ENCODE results near the gene CRAMP1. TPM values are rescaled to one million over a fixed set of nuclear protein-coding genes. Genes with fewer than 3 reads are reported as not detected.

CRAMP1 gene
- polyA plus RNA-seq, 3 donors from 2014 or later = 1.4 to 11.5 (median 2.8) TPM

Other genes with a start within 250 kb of the CRAMP1 start
- 10 to 100 TPM in 1 of 3 donors, 1 to 10 TPM in 2; 1.0 to 14.5 (median 5.9) TPM for gene UNKL, start 197.7 kb upstream of the CRAMP1 start, polyA plus RNA-seq
- 10 to 100 TPM; 59.3 to 79.9 (median 64.7) TPM for gene UQCC4, start 191.6 kb upstream of the CRAMP1 start, polyA plus RNA-seq
- gene PERCC1, start 181.3 kb upstream of the CRAMP1 start, polyA plus RNA-seq = not detected
- gene CCDC154, start 167.8 kb upstream of the CRAMP1 start, polyA plus RNA-seq = not detected
- 10 to 100 TPM; 19.8 to 44.8 (median 21.5) TPM for gene CLCN7, start 137.3 kb upstream of the CRAMP1 start, polyA plus RNA-seq
- gene PTX4, start 123.4 kb upstream of the CRAMP1 start, polyA plus RNA-seq = not detected
- 10 to 100 TPM; 12.0 to 16.4 (median 12.3) TPM for gene TELO2, start 119.0 kb upstream of the CRAMP1 start, polyA plus RNA-seq
- 10 to 100 TPM; 23.0 to 41.0 (median 38.3) TPM for gene TMEM204, start 78.7 kb upstream of the CRAMP1 start, polyA plus RNA-seq
- 1 to 10 TPM in 2 of 3 donors, not detected in 1; 1.5 to 2.0 TPM for gene IFT140, start 288 bp upstream of the CRAMP1 start, polyA plus RNA-seq
- 10 to 100 TPM in 1 of 3 donors, 1 to 10 TPM in 2; 7.9 to 14.0 (median 8.3) TPM for gene JPT2, start 65.9 kb downstream of the CRAMP1 start, polyA plus RNA-seq
- gene MAPK8IP3, start 93.8 kb downstream of the CRAMP1 start, polyA plus RNA-seq = 1 to 10 TPM in 1 of 3 donors, under 1 TPM in 2; 0.55 to 3.8 (median 0.57) TPM
- 10 to 100 TPM; 49.4 to 96.9 (median 82.4) TPM for gene NME3, start 159.2 kb downstream of the CRAMP1 start, polyA plus RNA-seq
- 1 to 10 TPM in 2 of 3 donors, under 1 TPM in 1; 0.79 to 2.2 (median 1.0) TPM for gene EME2, start 160.4 kb downstream of the CRAMP1 start, polyA plus RNA-seq
- 100 to 1,000 TPM; 111 to 139 (median 139) TPM for gene MRPS34, start 160.8 kb downstream of the CRAMP1 start, polyA plus RNA-seq
- 10 to 100 TPM; 68.3 to 80.4 (median 77.6) TPM for gene SPSB3, start 170.2 kb downstream of the CRAMP1 start, polyA plus RNA-seq
- gene NUBP2, start 170.6 kb downstream of the CRAMP1 start, polyA plus RNA-seq = 100 to 1,000 TPM; 106 to 151 (median 127) TPM
- gene IGFALS, start 181.3 kb downstream of the CRAMP1 start, polyA plus RNA-seq = not detected
- gene HAGH, start 214.5 kb downstream of the CRAMP1 start, polyA plus RNA-seq = 10 to 100 TPM; 53.0 to 54.7 (median 54.3) TPM
- 10 to 100 TPM; 22.7 to 35.4 (median 24.8) TPM for gene FAHD1, start 214.8 kb downstream of the CRAMP1 start, polyA plus RNA-seq